ENCODE measurements around the gene PRM1. TPM values are rescaled to one million over a fixed set of nuclear protein-coding genes. Genes with fewer than 3 reads are reported as not detected.

Gene PRM1
- total RNA-seq, 3 donors from 2014 or later (not counting 1 experiment from before 2014, with no cell fraction given), result not detected

- H3K36me3 ChIP-seq (ENCODE audit: control insufficient read depth, insufficient read depth, low read length), result no peaks in the 10 kb centered on the region
- ATAC-seq (no peak), DNase-seq (no peak)
- Mint-ChIP-seq H3K4me1 (peaks cover 11 to 21% of the 10 kb centered on the region in 2 donors), H3K36me3 (no peaks in the 10 kb centered on the region), H3K9me3 (no peaks in the 10 kb centered on the region), H3K27me3 (ENCODE audit: low read depth in 2 of 2) (peaks cover 4 to 14% of the 10 kb centered on the region in 2 donors), H3K4me3 (no peak overlapping the region), H3K27ac (no peak overlapping the region)
- no peak for TF ChIP-seq CTCF (IDR thresholded peaks at IDR 0.05)
- H3K4me3 ChIP-seq (ENCODE audit: low read length), result no peak overlapping the region
- 90% methylated on average over 3 of the region's 3 CpGs for WGBS (ENCODE audit: insufficient coverage)
- intact Hi-C loops (cut with micrococcal nuclease), result no loop called here
- H3K27me3 ChIP-seq (ENCODE audit: control insufficient read depth, insufficient read depth, low read length), result no peaks in the 10 kb centered on the region
- H3K9me3 ChIP-seq (ENCODE audit: control insufficient read depth, insufficient read depth, low read length), result no peaks in the 10 kb centered on the region
- H3K4me1 ChIP-seq (ENCODE audit: control insufficient read depth, insufficient read depth, low read length), result peaks cover 56% of the 10 kb centered on the region
- peak overlapping the region; percentile 63 for H3K27ac ChIP-seq (ENCODE audit: low read length)
These were observed 29.5 kb upstream of the PRM1 start for GRCh38 chr16:11310634-11310977.

- Mint-ChIP-seq H3K36me3 (no peaks in the 10 kb centered on the region), H3K4me1 (peaks cover 11 to 21% of the 10 kb centered on the region in 2 donors), H3K27me3 (ENCODE audit: low read depth in 2 of 2) (peaks cover 9 to 14% of the 10 kb centered on the region in 2 donors), H3K4me3 (no peak overlapping the region), H3K27ac (no peak overlapping the region), H3K9me3 (no peaks in the 10 kb centered on the region)
- H3K9me3 ChIP-seq (ENCODE audit: control insufficient read depth, insufficient read depth, low read length), result no peaks in the 10 kb centered on the region
- intact Hi-C loops (cut with micrococcal nuclease), result no loop called here
- DNase-seq (no peak), ATAC-seq (no peak)
- H3K4me1 ChIP-seq (ENCODE audit: control insufficient read depth, insufficient read depth, low read length), result peaks cover 56% of the 10 kb centered on the region
- H3K27ac ChIP-seq (ENCODE audit: low read length), result peak overlapping the region; percentile 63
- no peak overlapping the region for H3K4me3 ChIP-seq (ENCODE audit: low read length)
- H3K27me3 ChIP-seq (ENCODE audit: control insufficient read depth, insufficient read depth, low read length), result no peaks in the 10 kb centered on the region
- WGBS (ENCODE audit: insufficient coverage), result 70% methylated on average over 9 of the region's 9 CpGs
- no peaks in the 10 kb centered on the region for H3K36me3 ChIP-seq (ENCODE audit: control insufficient read depth, insufficient read depth, low read length)
- no peak for TF ChIP-seq CTCF (IDR thresholded peaks at IDR 0.05)
These were observed 28.9 kb upstream of the PRM1 start for GRCh38 chr16:11309895-11310633.

- Histone ChIP-seq H3K27ac (ENCODE audit: low read length) (no peak overlapping the region), H3K36me3 (ENCODE audit: control insufficient read depth, insufficient read depth, low read length) (no peaks in the 10 kb centered on the region), H3K9me3 (ENCODE audit: control insufficient read depth, insufficient read depth, low read length) (no peaks in the 10 kb centered on the region), H3K4me3 (ENCODE audit: low read length) (no peak overlapping the region), H3K27me3 (ENCODE audit: control insufficient read depth, insufficient read depth, low read length) (no peaks in the 10 kb centered on the region), H3K4me1 (ENCODE audit: control insufficient read depth, insufficient read depth, low read length) (peaks cover 56% of the 10 kb centered on the region)
- H3K36me3 Mint-ChIP-seq, result no peaks in the 10 kb centered on the region
- H3K27me3 Mint-ChIP-seq (ENCODE audit: low read depth in 2 of 2), result peaks cover 20 to 21% of the 10 kb centered on the region in 2 donors
- intact Hi-C loops (cut with micrococcal nuclease), result no loop called here
- no peak overlapping the region for H3K4me3 Mint-ChIP-seq
- no peak for TF ChIP-seq CTCF (IDR thresholded peaks at IDR 0.05)
- no peaks in the 10 kb centered on the region for H3K9me3 Mint-ChIP-seq
- ATAC-seq, result no peak
- peaks cover 11 to 21% of the 10 kb centered on the region in 2 donors for H3K4me1 Mint-ChIP-seq
- H3K27ac Mint-ChIP-seq, result no peak overlapping the region
- 62% methylated on average over 15 of the region's 15 CpGs for WGBS (ENCODE audit: insufficient coverage)
- no peak for DNase-seq
These were observed 27.6 kb upstream of the PRM1 start for GRCh38 chr16:11308493-11309283.
